Uterus (tissue), 4 donors: ENCODE results near the gene STK25. TPM values are rescaled to one million over a fixed set of nuclear protein-coding genes. Genes with fewer than 3 reads are reported as not detected.

Experiments
- DNase-seq, 2 donors: peaks; one replicate each; pipeline ENCODE4 v3.0.0-alpha.2; 2019 to 2020
- H3K27ac ChIP-seq, 2 donors: fragments of 200-600 bp; sonication (generic); 1 replicate in 1 of 2; 2 replicates in 1 of 2; pipeline ENCODE4 v1.5.1; 2016 to 2018
- H3K27me3 ChIP-seq, 2 donors: fragments of 200-600 bp; sonication (generic); one replicate each; pipeline ENCODE4 v1.5.1; 2018 to 2019; ENCODE audit warnings: control low read depth in 1 of 2
- H3K36me3 ChIP-seq, 2 donors: fragments of 200-600 bp; sonication (generic); one replicate each; pipeline ENCODE4 v1.5.1; 2019; ENCODE audit warnings: control low read depth in 1 of 2
- H3K4me1 ChIP-seq, 2 donors: fragments of 200-600 bp; sonication (generic); one replicate each; pipeline ENCODE4 v1.5.1; 2018 to 2019; ENCODE audit warnings: control low read depth in 1 of 2
- H3K4me3 ChIP-seq, 2 donors: fragments of 200-600 bp; sonication (generic); 1 replicate in 1 of 2; 2 replicates in 1 of 2; pipeline ENCODE4 v1.5.1; 2018 to 2019; ENCODE audit warnings: mild to moderate bottlenecking in 1 of 2
- H3K9me3 ChIP-seq, 2 donors: fragments of 200-600 bp; sonication (generic); one replicate each; pipeline ENCODE4 v1.5.1; 2019; ENCODE audit warnings: control low read depth in 1 of 2
- CTCF ChIP-seq, 4 experiments: fragments of 200-600 bp in 2 of 4; fragments of 450-650 bp in 2 of 4; sonication (generic) in 2 of 4; IDR thresholded peaks; one replicate each; pipeline ENCODE4 v1.5.1; 2016 to 2019; ENCODE audit warnings: antibody characterized with exemption in 4 of 4, mild to moderate bottlenecking in 2 of 4, moderate library complexity in 1 of 4
- POLR2A ChIP-seq, 2 donors: fragments of 450-650 bp; IDR thresholded peaks; one replicate each; pipeline ENCODE4 v1.6.1; 2016; ENCODE audit warnings: antibody characterized with exemption in 2 of 2, mild to moderate bottlenecking in 1 of 2, moderate library complexity in 1 of 2
- intact Hi-C: fragments of 100-400 bp; cut with DNase I; formaldehyde crosslinking; loops from one replicate; pipeline ENCODE4 v1.15.1; 2023; ENCODE audit warnings: low total_unique reads
- total RNA-seq, 4 donors: library from RNA; depleted of rRNA in 3 of 4; stranded (reverse); fragments of >200 nt in 3 of 4; gene quantifications; one replicate each; pipeline versions ENCODE4 v1.1.0 to v1.2.4, GENCODE V29; 2014 to 2023
- donor health status: DM: yes; HTN: yes; CAD: no.

Gene STK25
- total RNA-seq, 4 donors from 2014 or later = 77.6 to 191 (median 165) TPM

- H3K4me1 ChIP-seq = no peaks in the 10 kb centered on the region
- no peak for DNase-seq
- no peak for TF ChIP-seq CTCF (IDR thresholded peaks at IDR 0.05)
- no peak for TF ChIP-seq POLR2A (IDR thresholded peaks at IDR 0.05)
- no peaks in the 10 kb centered on the region for H3K27me3 ChIP-seq
- no peaks in the 10 kb centered on the region for H3K9me3 ChIP-seq
- H3K27ac ChIP-seq = no peak overlapping the region
- intact Hi-C loops = no loop called here
- no peak overlapping the region for H3K4me3 ChIP-seq
- no peaks in the 10 kb centered on the region for H3K36me3 ChIP-seq
Observed at GRCh38 chr2:241468476-241468781, 40.0 kb downstream of the STK25 start.

GRCh38 chr2:241467777-241468475 is 40.5 kb downstream of the STK25 start:
- no peaks in the 10 kb centered on the region for H3K9me3 ChIP-seq
- no peaks in the 10 kb centered on the region for H3K4me1 ChIP-seq
- intact Hi-C loops = no loop called here
- no peak overlapping the region for H3K27ac ChIP-seq
- H3K4me3 ChIP-seq = no peak overlapping the region
- H3K36me3 ChIP-seq = no peaks in the 10 kb centered on the region
- DNase-seq = no peak
- TF ChIP-seq CTCF (IDR thresholded peaks at IDR 0.05) = no peak
- no peak for TF ChIP-seq POLR2A (IDR thresholded peaks at IDR 0.05)
- H3K27me3 ChIP-seq = no peaks in the 10 kb centered on the region

GRCh38 chr2:241466230-241466629 is 42.2 kb downstream of the STK25 start:
- no peak for TF ChIP-seq CTCF (IDR thresholded peaks at IDR 0.05)
- TF ChIP-seq POLR2A (IDR thresholded peaks at IDR 0.05) = no peak
- intact Hi-C loops = no loop called here
- Histone ChIP-seq H3K4me3 (no peak overlapping the region), H3K27me3 (no peaks in the 10 kb centered on the region), H3K4me1 (no peaks in the 10 kb centered on the region), H3K9me3 (no peaks in the 10 kb centered on the region), H3K36me3 (no peaks in the 10 kb centered on the region), H3K27ac (no peak overlapping the region)
- DNase-seq = no peak

GRCh38 chr2:241465543-241465942 is 42.8 kb downstream of the STK25 start:
- TF ChIP-seq CTCF (IDR thresholded peaks at IDR 0.05) (no peak), POLR2A (IDR thresholded peaks at IDR 0.05) (no peak)

GRCh38 chr2:241463276-241464135 is 44.9 kb downstream of the STK25 start:
- DNase-seq = no peak
- Histone ChIP-seq H3K9me3 (no peaks in the 10 kb centered on the region), H3K27ac (no peak overlapping the region), H3K27me3 (no peaks in the 10 kb centered on the region), H3K4me3 (no peak overlapping the region), H3K36me3 (no peaks in the 10 kb centered on the region), H3K4me1 (no peaks in the 10 kb centered on the region)
- TF ChIP-seq POLR2A (IDR thresholded peaks at IDR 0.05) = no peak
- no peak for TF ChIP-seq CTCF (IDR thresholded peaks at IDR 0.05)
- intact Hi-C loops = no loop called here

More at GRCh38 chr2:241465543-241465942, 42.8 kb downstream of the STK25 start:
- Histone ChIP-seq H3K27ac (no peak overlapping the region), H3K27me3 (no peaks in the 10 kb centered on the region), H3K4me3 (no peak overlapping the region), H3K9me3 (no peaks in the 10 kb centered on the region), H3K4me1 (no peaks in the 10 kb centered on the region), H3K36me3 (no peaks in the 10 kb centered on the region)
- intact Hi-C loops = no loop called here
- DNase-seq = no peak
